Activated CD4-positive, alpha-beta T cell treated with anti-CD3 and anti-CD28 coated beads, Interleukin-2, Interleukin-4, amounts not matched to agents 100 ng/mL and 50 ng/mL, durations not matched to agents 16 hours and 8 hours (primary cell): ENCODE data around the gene DUS1L.

Experiments
- DNase-seq: peaks from one replicate; pipeline ENCODE4 v3.0.0-alpha.2; 2020; ENCODE audit warnings: low spot score

Gene DUS1L

DNA sequence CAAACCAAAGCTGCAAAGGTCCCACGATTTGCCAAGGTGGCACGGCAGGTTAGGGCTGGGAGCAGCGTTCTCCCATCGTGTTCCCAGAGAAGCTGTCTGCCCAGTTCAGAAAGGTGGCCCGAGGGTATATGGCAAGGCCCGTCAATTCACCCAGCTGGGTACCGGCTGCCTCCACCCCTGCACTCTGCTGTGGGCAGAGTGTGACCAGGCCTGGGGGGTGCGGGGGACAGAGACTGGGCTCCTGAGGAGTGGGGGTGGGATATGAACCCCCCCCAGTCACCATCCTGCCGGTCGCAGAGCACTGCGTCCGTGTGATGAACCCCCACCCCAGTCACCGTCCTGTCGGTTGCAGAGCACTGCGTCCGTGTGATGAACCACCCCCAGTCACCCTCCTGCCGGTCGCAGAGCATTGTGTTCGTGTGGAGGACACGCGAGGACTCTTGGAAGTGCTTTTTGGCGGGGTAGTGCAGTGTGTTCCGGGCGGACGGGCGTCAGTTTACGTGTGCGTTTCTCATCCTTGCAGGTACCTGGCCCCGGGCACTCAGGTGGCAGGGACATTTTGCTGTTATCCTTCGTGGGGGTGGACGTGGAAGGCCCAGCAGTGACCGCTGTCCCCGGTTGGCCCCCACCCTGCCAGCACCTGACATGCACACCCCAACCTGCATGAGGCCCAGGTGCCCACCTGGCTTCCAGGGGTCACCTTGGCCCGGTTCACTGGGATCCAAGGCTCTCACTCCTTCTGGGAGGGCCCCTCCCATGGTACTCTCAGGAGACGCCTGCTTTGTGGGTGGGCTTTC is 35.1 kb upstream of the DUS1L start:
- DNase-seq = no peak

- DNase-seq = no peak
These were observed 33.5 kb upstream of the DUS1L start for GRCh38 chr17:82098939-82099763.

DNA sequence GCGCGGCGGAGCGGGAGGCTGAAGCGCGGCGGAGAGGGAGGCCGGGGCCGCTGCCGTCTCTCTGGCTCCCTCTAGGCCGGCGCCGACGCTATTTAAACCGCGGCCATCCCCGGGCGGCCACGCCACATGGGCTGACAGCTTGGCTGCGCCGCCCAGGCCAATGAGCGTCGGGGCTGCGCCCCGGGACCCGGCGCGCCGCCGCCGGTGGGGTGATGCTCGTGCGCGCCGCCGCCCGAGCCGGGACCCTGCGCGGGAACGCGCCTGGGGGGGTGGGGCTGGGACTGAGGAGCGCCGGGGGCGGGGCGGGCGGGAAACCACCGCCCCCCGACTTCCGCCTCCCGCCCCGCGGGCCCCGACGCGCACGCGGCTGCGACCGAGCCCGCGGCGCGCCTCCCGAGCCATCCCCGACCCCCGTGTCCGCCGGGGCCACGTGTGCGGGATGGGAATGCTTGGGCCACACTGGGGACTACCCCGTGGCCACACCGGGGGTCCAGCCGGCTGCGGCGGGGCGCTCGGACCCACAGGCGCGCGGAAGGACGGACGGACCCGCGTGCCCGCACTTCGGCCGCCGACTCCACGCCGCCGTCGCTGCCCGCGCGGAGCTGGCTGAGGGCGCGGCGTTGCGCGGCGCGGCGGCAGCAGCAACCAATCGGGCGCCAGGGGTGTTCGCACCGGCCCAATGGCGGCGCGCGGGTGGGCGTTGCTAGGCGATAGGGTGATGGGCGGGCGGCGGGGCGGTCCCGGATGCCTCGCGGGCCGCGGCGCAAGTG is 32.8 kb upstream of the DUS1L start, which contains the start of gene FASN:
FASN (minus strand) TSS at position 68 of the 770 bp plus-strand sequence. CDS start 1,791 bp downstream, outside the sequence.
- DNase-seq = peak; percentile 96

- DNase-seq = no peak
These were observed 32.2 kb upstream of the DUS1L start for GRCh38 chr17:82097919-82098168.

DNA sequence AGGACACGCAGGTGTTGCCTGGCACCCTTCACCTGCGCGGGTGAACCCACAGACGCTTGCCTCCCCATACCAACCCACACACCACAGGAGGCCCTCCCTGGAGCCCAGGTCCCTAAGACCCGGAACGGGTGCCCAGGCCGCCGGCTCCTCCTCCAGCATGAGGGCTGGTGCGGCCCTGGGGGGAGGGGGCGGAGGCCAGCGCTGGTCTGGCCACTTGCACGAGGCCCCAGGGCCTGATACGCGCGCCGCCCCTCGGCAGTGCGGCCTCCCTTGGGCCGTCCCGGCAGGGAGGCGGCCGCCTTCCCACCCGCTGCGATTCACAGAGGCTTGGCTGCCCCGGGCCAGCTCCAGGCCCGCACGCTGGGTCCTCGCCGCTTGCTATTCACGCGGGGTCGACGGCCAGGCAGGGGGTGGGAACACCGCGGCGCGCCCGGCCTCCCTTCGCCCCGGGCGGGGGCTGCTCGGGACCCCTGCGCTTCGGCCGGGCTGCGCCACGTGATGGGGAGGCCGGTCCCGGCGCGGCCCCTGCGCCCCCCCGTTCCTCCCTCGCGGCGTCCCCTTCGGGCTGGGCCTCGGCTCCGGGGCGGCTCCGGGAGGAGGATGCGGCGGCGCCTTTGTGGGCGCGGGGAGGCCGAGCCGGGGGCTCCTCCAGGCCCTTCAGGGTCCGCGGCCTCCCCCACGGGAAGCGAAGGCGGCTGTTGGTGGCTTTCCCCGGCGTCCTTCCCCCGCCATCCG is 31.7 kb upstream of the DUS1L start:
- DNase-seq = no peak

DNA sequence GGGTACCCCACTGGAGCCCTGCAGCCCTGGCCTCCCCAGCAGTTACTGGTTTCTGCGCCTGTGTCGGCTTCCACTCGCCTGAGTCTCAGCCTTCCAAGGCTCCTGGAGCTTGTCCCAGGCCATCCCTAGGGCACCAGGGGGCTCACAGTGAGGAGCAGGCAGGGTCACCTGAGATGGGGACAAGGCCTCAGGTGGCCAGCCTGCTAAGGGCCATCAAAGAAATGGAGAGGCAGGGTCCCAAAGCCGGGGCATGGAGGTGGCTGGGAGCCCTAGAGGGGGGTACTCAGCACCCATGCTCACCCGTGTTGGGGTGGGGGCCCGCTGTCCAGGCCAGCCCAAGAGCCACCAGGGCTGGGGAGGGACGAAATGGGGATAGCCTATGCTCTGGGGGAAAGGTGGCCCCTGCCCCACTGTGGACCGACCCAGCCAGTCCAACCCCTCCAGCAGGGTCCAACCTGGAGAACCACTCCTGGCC is 31.1 kb upstream of the DUS1L start:
- DNase-seq = no peak

DNA sequence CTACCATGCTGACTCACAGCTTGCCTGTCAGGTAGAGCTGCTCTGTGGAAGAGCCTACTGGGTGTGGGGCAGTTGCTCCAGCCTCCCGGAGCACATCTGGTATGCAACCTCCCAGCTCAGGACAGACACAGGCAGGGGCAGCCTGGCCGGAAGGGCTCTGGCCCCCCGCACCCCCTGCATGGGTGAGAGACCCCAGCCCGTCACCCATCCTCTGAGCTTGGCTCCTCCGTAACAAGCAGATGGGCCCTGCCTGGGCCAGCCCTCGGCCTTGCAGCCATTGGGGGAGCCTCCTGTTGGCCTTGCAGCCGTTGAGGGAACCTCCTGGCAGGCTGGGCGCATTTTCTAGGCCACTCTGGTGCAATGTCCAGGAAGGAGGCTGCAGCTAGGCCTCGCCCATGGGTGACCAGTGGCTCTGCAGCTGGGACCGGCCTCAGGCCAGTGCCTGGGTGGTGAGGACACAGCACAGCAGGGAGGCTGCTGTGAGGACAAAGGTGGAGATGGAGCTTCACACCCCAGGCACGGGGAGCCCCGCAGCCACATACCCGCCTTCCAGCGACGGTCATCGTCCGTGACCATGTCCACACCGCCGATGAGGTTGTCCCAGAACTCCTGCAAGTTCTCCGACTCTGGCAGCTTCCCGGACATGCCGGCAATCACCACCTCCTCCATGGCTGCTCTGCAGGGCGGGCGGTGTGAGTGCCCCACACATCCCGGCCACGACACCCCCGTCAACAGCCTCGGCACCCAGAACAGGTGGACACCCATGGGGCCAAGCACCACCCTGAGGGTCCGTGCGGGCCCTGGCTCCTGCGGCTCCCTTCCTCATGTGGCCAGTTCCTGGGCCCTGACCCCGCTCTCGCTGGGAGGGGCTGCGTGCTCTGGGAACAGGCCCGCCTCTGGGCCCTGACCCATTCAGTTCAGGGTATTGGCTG is 30.4 kb upstream of the DUS1L start:
- no peak for DNase-seq

DNA sequence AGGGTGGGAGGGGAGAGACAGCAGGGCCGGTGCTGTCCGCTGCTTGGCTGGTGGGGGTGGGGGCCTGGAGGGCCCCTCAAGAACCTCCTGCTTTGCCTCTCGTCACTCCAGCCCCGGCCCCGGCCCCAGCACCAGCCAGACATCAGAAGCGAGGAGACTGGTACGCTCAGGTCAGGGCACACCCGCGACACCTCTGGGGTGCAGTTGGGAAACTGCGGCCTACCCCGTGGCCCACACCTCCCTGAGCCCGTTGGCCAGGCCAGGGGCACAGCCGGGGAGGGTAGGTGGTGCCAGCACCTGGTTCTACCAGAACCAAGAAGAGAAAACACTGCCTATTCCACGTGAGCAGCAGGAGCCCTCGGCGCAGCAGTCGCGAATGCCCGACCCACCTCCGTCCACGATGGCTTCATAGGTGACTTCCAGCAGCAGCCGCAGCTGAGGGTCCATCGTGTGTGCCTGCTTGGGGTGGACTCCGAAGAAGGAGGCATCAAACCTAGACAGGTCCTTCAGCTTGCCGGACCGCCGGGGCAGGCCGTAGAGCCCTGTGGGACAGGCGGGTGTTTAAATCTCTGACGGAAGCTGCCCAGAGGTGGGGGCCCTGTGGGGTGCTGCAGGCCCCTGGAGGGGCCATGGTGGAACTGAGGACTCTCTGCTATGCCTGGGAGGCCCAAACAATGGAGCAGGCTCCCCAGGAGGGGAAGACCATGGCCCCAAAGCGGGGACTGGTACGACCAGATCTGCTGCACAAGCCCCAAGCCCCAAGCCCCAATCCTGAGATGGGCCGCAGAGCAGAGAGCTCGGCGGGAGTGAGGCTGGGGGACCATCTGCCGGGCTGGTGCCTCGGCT is 29.6 kb upstream of the DUS1L start:
- DNase-seq = no peak

DNA sequence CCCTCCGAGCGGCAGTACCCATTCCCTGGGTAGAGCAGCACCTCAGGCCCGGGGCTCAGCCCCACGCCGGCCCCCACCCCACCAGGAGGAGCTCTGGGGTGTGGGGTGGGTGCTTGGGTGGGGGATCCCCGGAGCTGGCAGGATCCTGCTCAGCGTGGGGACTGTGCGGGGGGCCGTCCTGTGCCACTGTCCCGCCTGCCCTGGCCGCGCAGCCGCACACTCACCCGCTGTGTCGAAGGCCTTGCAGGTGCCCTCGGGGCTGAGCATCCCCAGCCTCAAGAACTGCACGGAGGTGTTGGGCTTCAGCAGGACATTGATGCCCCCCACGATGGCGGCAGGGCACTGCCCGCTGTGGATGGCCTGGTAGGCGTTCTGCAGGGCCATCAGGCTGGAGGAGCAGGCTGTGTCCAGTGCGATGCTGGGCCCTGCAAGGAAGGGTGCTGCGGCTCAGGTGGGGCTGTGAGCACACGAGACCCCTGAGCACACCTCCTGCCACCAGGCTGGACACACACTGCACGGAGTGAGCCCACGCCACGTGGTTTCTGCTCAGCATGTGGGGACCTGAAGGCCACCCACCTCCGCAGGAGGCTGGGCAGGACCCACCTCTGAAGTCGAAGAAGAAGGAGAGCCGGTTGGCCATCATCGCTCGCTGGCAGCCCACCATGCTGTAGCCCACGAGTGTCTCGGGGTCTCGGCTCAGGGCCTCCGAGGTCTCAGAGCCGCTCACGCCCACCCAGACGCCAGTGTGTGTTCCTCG is 27.6 kb upstream of the DUS1L start:
- DNase-seq = no peak

- no peak for DNase-seq
These were observed 27.0 kb upstream of the DUS1L start for GRCh38 chr17:82092628-82092994.

GRCh38 chr17:82092094-82092586 is 26.5 kb upstream of the DUS1L start:
- DNase-seq = no peak

DNA sequence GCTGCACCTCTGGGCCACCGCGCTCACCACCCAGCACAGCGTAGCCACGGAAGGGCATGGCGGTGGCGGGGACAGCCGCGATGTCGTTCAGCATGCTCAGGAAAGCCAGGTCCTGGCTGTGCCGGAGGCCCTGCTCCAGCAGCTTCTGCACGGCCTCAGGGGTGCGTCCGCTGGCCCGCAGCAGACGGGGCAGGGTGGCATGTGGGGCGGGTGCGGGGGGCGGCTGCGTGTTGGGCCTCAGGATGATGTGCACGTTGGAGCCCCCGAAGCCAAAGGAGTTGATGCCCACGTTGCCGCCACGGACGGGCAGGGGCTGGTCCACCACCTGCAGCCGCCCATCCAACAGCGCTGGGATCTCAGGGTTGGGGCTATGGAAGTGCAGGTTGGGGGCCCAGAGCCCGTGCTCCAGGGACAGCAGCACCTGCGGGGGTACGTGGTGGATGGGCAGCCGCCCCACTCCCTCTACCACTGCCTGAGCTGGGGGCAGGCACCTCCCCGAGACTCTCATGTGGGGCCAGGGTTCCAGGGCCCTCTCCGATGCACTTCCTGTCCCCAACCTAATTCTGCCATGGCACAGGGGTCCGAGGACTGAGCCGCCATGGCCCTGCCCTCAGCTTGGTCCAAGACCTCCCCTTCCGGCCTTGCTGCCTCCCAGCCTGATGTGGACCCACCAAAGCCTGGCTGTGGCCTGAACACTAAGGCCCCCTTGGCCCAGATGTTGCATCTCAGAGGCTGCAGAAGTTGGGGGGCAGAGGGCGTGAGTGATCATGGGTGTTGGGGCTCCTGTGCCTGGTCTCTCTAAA is 25.9 kb upstream of the DUS1L start:
- DNase-seq = no peak

DNA sequence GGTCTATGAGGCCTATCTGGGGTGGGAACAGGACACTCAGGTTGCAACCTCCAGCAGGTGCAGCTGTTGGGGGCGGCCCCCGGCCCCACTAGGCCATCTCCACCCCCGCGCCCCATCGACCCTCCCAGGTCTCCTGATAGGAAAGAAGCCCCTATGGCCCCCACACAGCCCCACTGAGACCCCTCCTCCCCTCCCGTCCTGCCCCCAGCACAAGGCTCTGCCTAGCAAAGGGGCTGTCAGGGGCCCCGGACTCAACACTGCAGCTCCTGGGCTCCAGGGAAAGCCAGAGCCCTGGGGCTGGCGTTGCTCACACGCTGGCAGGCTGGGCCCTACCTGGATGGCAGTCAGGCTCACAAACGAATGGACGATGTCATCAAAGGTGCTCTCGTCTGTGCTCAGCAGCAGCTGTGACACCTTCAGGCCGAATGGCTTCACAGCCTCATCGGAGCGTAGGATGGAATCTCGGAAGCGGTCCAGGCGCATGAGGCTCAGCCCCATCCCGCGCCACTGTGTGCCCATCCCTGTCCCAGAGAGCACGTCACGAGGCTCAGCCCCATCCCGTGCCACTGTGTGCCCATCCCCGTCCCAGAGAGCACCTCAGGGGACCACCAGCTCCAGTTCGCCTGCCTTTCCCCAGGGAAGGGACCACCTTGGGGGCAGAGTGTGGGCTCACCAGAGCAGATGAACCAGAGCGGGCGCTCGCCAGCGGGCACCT is 25.1 kb upstream of the DUS1L start:
- no peak for DNase-seq

- DNase-seq = no peak
These were observed 24.3 kb upstream of the DUS1L start for GRCh38 chr17:82089723-82090548.

DNA sequence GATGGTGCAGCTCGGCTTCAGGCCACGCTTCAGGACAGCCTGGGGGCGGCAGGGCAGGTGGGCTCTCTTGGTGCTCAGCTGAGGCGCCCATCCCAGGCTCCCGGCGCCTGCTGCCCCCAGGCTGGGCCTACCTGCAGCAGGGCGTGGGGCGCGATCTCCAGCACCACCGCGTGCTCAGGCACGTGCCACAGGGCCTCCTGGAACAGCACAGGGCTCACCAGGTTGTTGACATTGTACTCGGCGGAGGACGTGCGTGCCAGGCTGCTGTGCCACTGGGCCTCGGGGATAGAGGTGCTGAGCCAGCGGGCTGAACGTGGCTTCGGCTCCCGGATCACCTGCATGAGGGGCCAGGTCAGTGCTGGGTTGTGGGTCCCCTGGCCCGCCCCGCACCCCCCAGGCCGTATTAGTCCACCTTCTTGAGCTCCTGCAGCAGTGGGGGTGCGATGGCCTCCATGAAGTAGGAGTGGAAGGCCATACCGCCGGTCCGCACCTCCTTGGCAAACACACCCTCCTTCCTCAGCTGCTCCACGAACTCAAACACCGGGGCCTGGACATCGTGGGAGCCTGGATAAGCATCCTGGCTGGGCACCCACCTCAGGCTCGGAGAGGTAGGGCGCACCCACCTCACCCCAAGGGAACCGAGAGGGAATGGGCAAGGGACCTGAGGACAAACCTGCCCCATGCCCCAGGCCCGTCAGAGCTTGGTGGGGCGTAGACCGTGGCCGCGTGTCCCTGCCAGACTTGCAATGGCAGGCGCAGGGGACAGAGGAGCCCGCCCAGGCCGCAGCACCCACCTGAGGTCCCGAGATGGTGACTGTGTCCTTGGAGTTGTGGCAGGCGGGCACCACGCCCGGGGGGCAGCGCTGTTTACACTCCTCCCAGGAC is 23.5 kb upstream of the DUS1L start:
- no peak for DNase-seq
